Epithelial cell of esophagus (primary cell): ENCODE measurements around the gene CARD19.

Source experiments
- DNase-seq: peaks from one replicate; pipeline ENCODE4 v3.0.0; 2010; ENCODE audit warnings: low read depth
- H3K4me3 ChIP-seq: 2 replicates; pipeline ENCODE4 v1.5.1; 2011; ENCODE audit warnings: mild to moderate bottlenecking, low read length, control low read depth
- CTCF ChIP-seq: IDR thresholded peaks from 2 replicates; pipeline ENCODE4 v1.5.1; 2011; ENCODE audit warnings: low read depth, mild to moderate bottlenecking, low read length, control low read depth, inconsistent platforms; ENCODE audit not compliant: insufficient read depth; ENCODE audit errors: missing control alignments

Gene CARD19

DNA sequence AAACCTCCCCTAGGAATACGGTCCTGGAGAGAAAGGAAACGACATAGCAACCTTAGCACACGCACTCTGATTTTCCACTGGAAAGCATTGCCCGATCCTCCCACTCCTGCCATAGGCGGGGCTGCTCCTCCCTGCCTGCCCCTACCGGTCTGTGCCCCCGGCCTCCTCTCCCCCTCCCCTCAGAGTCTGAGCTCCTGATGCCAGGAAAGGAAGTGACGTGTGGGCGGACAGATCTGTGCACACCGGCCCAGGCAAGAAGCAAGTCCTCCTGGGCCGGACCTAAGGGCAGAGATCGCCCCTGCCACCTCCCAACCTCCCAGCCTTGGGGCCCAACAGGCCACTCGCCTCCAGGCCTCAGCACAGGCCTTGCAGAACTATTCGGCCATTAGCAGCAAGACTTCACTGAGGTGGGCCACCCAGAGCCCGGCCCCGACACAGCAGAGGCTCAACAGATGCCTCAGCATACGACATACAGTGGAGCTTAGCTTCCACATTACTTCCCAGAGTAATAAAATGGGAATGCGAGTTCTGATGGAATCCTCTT is 30.9 kb downstream of the CARD19 start:
- H3K4me3 ChIP-seq, result no peak overlapping the region
- DNase-seq, result peak; percentile 25
- TF ChIP-seq CTCF, result no peak

DNA sequence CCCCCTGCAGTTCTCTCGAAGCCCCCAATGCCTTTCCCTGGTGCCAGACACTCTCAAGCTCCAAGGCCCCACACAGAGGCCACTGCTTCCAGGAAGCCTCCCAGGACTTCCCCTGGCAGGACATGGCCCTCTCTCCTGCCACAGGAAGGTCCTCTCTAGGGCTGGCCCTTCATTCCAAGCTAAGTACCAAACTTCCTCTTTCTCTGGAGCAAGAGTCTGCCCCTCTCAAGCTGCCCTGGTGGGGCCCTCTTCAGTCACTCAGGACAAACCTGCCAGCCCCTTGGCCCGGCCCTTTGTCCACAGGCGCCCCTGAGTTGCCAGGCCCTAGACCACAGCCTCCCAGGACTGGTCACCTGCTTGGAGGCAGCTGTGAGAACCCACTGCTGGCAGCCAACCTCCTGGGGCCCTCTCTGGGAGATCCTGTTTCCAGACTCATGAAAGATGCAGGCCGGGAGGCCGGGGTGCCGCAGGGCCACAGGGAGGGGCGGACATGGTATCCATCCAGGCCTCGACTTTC is 31.4 kb downstream of the CARD19 start:
- no peak for DNase-seq
- no peak for TF ChIP-seq CTCF
- no peak overlapping the region for H3K4me3 ChIP-seq

GRCh38 chr9:93128011-93128714 is 32.1 kb downstream of the CARD19 start:
- no peak for DNase-seq
- H3K4me3 ChIP-seq, result no peak overlapping the region
- no peak for TF ChIP-seq CTCF

DNA sequence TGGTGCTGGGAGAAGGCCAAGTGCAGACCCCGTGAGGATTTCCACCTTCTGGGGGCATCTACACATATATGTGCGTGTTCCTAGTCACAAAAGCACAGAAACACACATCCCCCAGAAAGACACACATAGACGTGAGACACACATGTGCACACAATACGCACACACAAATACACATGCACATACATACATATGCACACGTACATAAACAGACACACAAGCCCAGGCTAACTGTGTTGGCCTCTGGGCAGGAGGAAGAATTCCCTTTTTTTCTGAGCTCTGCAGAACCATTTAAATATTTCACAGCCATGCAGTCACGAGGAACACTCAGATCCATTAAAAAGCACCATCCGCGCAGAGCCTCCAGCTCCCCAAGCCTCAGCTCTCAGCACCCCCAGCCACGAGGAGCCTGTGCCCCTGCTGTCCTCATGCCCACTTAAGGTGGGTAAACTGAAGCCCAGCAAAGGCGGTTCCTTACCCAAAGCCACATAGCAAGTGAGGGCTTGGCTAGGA is 32.8 kb downstream of the CARD19 start:
- no peak overlapping the region for H3K4me3 ChIP-seq
- no peak for TF ChIP-seq CTCF
- DNase-seq, result no peak

DNA sequence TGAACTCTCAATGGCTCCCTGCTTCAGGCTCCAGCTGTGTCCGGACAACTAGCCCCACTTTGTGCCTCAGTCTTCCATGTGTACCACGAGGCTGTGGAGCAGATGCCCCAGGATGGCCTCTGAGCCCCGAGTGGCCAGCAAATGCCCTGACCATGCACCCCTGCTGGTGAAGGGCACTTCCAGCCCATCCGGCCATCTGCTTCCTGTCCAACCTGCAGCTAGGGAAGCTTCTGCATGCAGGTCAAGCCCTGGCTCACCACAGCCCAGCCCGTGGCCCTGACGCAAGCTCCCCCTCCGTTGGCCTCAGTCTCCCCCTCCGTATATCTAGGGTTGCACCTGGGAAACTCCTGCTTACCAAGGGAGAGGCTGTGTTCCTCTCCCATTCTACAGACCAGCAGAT is 33.3 kb downstream of the CARD19 start:
- DNase-seq, result no peak
- TF ChIP-seq CTCF, result no peak
- no peak overlapping the region for H3K4me3 ChIP-seq

DNA sequence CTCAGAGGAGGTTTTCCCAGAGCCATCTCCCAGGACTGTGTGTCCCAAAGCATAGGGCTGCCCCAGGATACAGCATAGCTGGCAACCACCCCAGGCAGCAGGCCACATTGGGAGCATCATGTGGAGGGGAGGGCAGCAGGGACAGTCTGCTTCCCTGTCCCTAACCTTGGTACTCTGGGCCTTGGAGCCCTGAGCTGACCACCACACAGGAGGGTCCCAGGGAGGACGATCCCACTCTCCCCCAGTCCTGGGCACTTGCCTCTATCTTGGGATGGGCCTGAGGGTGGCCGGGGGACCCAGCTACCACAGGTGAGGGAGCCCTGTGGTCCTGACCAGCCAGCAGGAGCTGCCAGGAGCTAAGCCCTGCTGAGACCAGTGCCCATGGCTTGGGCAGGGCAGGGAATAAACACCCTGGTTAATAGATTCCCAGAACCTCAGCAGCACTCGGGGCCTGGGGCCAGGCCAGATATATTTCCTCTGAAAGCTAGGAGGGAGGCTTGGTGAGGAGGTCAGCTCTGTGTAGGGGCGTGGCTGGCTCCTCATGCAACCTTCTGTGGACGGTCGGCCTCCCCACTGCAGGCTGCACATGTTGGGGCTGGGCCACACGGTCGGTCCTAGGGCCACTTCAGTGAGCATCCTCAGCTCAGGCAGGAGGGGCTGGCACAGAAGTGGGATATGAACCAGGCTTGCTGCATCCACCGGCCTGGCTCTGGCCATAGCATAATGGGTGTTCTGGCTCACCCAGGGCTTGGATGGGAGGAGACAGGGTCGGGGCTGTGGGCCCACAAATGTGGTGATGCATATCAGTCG is 33.9 kb downstream of the CARD19 start:
- no peak overlapping the region for H3K4me3 ChIP-seq
- DNase-seq, result no peak
- TF ChIP-seq CTCF, result no peak
